K562 (cell line): Measurements from ENCODE around the gene ATG7. TPM values are rescaled to one million over a fixed set of nuclear protein-coding genes. Genes with fewer than 3 reads are reported as not detected.

Experiments used
- BCL6 ChIP-seq: fragments of 250-450 bp; sonication (Bioruptor Pico); IDR thresholded peaks from 2 replicates; pipeline ENCODE4 v1.4.0; 2020
- BRF1 ChIP-seq: IDR thresholded peaks from 3 replicates; pipeline ENCODE4 v1.6.1; 2011; ENCODE audit warnings: borderline replicate concordance, mild to moderate bottlenecking; ENCODE audit not compliant: insufficient read length; ENCODE audit errors: extremely low read depth
- EWSR1 ChIP-seq: fragments of 450-650 bp; IDR thresholded peaks from 2 replicates; pipeline ENCODE4 v1.6.1; 2018; ENCODE audit warnings: borderline replicate concordance, mild to moderate bottlenecking, low read depth, moderate library complexity; ENCODE audit not compliant: partially characterized antibody
- FOXA1 ChIP-seq: fragments of 450-650 bp; IDR thresholded peaks from 2 replicates; pipeline ENCODE4 v1.6.1; 2016; ENCODE audit warnings: mild to moderate bottlenecking, borderline replicate concordance
- FOXA3 ChIP-seq, 2 experiments: fragments of 450-650 bp in 1 of 2; sonication (generic) in 1 of 2; formaldehyde crosslinking; IDR thresholded peaks in 1 of 2; conservative IDR thresholded peaks in 1 of 2; 2 replicates each; pipeline versions ENCODE4 v1.4.0 to v1.8.0; 2020 to 2022; ENCODE audit warnings: mild to moderate bottlenecking in 2 of 2, missing genetic modification reagents in 1 of 2
- JUN ChIP-seq, 2 experiments: sonication (generic) in 1 of 2; formaldehyde crosslinking in 1 of 2; IDR thresholded peaks; 2 replicates each; pipeline versions ENCODE4 v1.6.1 to v1.8.0; 2012 to 2022; ENCODE audit warnings: borderline replicate concordance in 2 of 2, mild to moderate bottlenecking in 2 of 2, improper control_type of control experiment in 1 of 2, low read depth in 1 of 2, low read length in 1 of 2, missing genetic modification reagents in 1 of 2
- KLF6 ChIP-seq: fragments of 250-450 bp; sonication (Bioruptor Pico); IDR thresholded peaks from 2 replicates; pipeline ENCODE4 v1.4.0; 2020; ENCODE audit warnings: mild to moderate bottlenecking, moderate library complexity, borderline replicate concordance
- MED1 ChIP-seq: sonication (generic); formaldehyde crosslinking; IDR thresholded peaks from 2 replicates; pipeline ENCODE4 v1.8.1; 2023; ENCODE audit warnings: missing genetic modification reagents, borderline replicate concordance
- PCBP2 ChIP-seq: fragments of 200-400 bp; formaldehyde crosslinking; IDR thresholded peaks from 2 replicates; pipeline ENCODE4 v1.6.1; 2018; ENCODE audit warnings: low read length, low read depth, mild to moderate bottlenecking, moderate library complexity; ENCODE audit not compliant: poor library complexity, severe bottlenecking
- TCF3 ChIP-seq: sonication (generic); formaldehyde crosslinking; IDR thresholded peaks from 2 replicates; pipeline ENCODE4 v1.4.0; 2020; ENCODE audit warnings: mild to moderate bottlenecking, missing genetic modification reagents
- ZFP1 ChIP-seq: fragments of 450-650 bp; formaldehyde crosslinking; IDR thresholded peaks from 2 replicates; pipeline ENCODE4 v1.4.0; 2020; ENCODE audit warnings: mild to moderate bottlenecking, mixed read lengths
- ZNF3 ChIP-seq: fragments of 250-450 bp; sonication (Bioruptor Pico); IDR thresholded peaks from 2 replicates; pipeline ENCODE4 v1.5.0; 2021; ENCODE audit warnings: mild to moderate bottlenecking, moderate library complexity
- polyA plus RNA-seq, 8 experiments: library from polyadenylated mRNA; depleted of rRNA in 4 of 8; stranded (reverse) in 5 of 8; unstranded in 3 of 8; fragments of >200 nt; fragmentation: Nextera tagmentation in 2 of 8; fragmentation: Illumina TruSeq in 1 of 8; extraction: Ambion mirVana in 2 of 8; extraction: Trizol in 1 of 8; gene quantifications; 2 replicates each; pipeline versions ENCODE4 v1.2.1 to v1.2.3, GENCODE V29; 2011 to 2014; ENCODE audit warnings: inconsistent platforms in 1 of 8, missing spikeins in 1 of 8
- total RNA-seq, 7 experiments: library from RNA; depleted of rRNA in 6 of 7; stranded (reverse); fragments of >200 nt in 6 of 7; fragmentation: Illumina TruSeq in 2 of 7; extraction: Trizol in 2 of 7; gene quantifications; 2 replicates each; pipeline versions ENCODE4 v1.2.1 to v1.2.3, GENCODE V29; 2011 to 2021; ENCODE audit warnings: low replicate concordance in 1 of 7
- TF ChIP-seq, protein P1 (sequence below): IDR thresholded peaks from 3 replicates; pipeline ENCODE4 v1.6.1; 2011; ENCODE audit warnings: borderline replicate concordance, mild to moderate bottlenecking, moderate library complexity; ENCODE audit not compliant: insufficient read length; ENCODE audit errors: extremely low read depth
- TF ChIP-seq, protein P2 (sequence below): sonication (generic); formaldehyde crosslinking; IDR thresholded peaks from 2 replicates; pipeline ENCODE4 v1.8.0; 2022; ENCODE audit warnings: mild to moderate bottlenecking, missing genetic modification reagents
- TF ChIP-seq, protein P3 (sequence below): fragments of 200-800 bp; sonication (Bioruptor generic); IDR thresholded peaks from 2 replicates; pipeline ENCODE4 v1.6.1; 2017; ENCODE audit warnings: missing genetic modification characterization, missing compliant biosample characterization

The ATG7 gene
- total and polyA plus RNA-seq, 9 of the 15 experiments (the other 6 are each of a cell fraction or from before 2014, with no cell fraction given), result 18.3 to 45.3 (median 33.6) TPM

DNA sequence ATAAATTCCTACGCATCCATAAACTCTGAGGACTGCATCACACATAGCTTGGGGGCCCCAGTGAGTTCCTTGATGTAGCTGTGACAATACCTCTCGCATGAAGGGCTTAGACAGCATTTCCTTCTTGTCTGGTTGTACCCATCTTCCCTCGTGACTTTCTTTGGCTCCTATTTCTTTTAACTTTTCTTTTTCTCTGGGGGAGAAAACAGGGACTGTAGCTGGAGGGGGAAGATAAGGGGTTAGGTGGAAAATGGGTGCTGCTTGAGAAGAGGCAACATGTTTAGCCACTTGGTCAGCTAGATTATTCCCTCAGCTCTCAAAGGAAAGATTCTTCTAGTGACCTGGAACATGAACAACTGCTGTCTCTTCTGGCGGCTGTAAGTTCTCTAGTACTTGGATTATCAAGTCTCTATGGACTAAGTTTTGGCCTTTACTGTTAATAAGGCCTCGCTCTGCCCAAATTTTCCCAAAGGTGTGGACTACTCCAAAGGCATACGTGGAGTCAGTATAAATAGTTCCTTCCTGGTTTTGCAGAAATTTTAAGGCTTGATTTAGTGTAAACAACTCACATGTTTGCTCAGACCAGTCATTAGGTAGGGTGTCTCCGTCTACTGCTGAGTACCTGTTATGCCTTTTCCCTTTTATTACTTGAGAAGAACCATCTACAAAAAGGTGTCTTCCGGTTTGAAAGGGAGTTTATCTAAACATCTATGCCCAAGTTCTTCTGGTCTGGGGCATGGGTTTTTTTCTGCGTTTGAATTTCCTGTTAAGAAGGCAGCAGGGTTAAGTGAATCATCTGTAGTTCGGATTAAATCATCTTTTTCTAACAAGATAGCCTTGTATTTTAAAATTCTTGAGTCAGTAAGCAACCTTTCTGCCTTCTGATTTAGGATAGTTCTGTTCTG, 21.0 kb upstream of the ATG7 start (continued):
- TF ChIP-seq, protein P1, sequence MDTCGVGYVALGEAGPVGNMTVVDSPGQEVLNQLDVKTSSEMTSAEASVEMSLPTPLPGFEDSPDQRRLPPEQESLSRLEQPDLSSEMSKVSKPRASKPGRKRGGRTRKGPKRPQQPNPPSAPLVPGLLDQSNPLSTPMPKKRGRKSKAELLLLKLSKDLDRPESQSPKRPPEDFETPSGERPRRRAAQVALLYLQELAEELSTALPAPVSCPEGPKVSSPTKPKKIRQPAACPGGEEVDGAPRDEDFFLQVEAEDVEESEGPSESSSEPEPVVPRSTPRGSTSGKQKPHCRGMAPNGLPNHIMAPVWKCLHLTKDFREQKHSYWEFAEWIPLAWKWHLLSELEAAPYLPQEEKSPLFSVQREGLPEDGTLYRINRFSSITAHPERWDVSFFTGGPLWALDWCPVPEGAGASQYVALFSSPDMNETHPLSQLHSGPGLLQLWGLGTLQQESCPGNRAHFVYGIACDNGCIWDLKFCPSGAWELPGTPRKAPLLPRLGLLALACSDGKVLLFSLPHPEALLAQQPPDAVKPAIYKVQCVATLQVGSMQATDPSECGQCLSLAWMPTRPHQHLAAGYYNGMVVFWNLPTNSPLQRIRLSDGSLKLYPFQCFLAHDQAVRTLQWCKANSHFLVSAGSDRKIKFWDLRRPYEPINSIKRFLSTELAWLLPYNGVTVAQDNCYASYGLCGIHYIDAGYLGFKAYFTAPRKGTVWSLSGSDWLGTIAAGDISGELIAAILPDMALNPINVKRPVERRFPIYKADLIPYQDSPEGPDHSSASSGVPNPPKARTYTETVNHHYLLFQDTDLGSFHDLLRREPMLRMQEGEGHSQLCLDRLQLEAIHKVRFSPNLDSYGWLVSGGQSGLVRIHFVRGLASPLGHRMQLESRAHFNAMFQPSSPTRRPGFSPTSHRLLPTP, result no peak
- TF ChIP-seq FOXA3 (CRISPR knock-in tag; conservative IDR thresholded peaks at IDR 0.05 in 1 of 2, IDR thresholded peaks at IDR 0.05 in 1 of 2), result 0 out of 4 replicates have a peak, but pooled peaks of 1 of the 2 experiments have one; percentile 11
- TF ChIP-seq FOXA1, result no peak
- TF ChIP-seq, protein P2, sequence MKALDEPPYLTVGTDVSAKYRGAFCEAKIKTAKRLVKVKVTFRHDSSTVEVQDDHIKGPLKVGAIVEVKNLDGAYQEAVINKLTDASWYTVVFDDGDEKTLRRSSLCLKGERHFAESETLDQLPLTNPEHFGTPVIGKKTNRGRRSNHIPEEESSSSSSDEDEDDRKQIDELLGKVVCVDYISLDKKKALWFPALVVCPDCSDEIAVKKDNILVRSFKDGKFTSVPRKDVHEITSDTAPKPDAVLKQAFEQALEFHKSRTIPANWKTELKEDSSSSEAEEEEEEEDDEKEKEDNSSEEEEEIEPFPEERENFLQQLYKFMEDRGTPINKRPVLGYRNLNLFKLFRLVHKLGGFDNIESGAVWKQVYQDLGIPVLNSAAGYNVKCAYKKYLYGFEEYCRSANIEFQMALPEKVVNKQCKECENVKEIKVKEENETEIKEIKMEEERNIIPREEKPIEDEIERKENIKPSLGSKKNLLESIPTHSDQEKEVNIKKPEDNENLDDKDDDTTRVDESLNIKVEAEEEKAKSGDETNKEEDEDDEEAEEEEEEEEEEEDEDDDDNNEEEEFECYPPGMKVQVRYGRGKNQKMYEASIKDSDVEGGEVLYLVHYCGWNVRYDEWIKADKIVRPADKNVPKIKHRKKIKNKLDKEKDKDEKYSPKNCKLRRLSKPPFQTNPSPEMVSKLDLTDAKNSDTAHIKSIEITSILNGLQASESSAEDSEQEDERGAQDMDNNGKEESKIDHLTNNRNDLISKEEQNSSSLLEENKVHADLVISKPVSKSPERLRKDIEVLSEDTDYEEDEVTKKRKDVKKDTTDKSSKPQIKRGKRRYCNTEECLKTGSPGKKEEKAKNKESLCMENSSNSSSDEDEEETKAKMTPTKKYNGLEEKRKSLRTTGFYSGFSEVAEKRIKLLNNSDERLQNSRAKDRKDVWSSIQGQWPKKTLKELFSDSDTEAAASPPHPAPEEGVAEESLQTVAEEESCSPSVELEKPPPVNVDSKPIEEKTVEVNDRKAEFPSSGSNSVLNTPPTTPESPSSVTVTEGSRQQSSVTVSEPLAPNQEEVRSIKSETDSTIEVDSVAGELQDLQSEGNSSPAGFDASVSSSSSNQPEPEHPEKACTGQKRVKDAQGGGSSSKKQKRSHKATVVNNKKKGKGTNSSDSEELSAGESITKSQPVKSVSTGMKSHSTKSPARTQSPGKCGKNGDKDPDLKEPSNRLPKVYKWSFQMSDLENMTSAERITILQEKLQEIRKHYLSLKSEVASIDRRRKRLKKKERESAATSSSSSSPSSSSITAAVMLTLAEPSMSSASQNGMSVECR (CRISPR knock-in tag), result no peak
- TF ChIP-seq, protein P3, sequence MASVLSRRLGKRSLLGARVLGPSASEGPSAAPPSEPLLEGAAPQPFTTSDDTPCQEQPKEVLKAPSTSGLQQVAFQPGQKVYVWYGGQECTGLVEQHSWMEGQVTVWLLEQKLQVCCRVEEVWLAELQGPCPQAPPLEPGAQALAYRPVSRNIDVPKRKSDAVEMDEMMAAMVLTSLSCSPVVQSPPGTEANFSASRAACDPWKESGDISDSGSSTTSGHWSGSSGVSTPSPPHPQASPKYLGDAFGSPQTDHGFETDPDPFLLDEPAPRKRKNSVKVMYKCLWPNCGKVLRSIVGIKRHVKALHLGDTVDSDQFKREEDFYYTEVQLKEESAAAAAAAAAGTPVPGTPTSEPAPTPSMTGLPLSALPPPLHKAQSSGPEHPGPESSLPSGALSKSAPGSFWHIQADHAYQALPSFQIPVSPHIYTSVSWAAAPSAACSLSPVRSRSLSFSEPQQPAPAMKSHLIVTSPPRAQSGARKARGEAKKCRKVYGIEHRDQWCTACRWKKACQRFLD (CRISPR knock-in tag), result 0 out of 2 replicates have a peak, but pooled peaks have one; percentile 30
- TF ChIP-seq BCL6 (CRISPR knock-in tag), result no peak
- no peak for TF ChIP-seq ZNF3
- TF ChIP-seq BRF1, result no peak
- no peak for TF ChIP-seq PCBP2
- no peak for TF ChIP-seq EWSR1
- no peak for TF ChIP-seq KLF6 (CRISPR knock-in tag)
- TF ChIP-seq JUN (IDR thresholded peaks at IDR 0.05; ENCODE audit: borderline replicate concordance, low read depth, low read length), result no peak
- TF ChIP-seq JUN (CRISPR knock-in tag; IDR thresholded peaks at IDR 0.05; ENCODE audit: borderline replicate concordance), result no peak
- no peak for TF ChIP-seq ZFP1
- peak; percentile 58 for TF ChIP-seq TCF3
- TF ChIP-seq MED1, result no peak
